GM19239 (cell line): ENCODE measurements around the gene TCF4.

Source experiments
- DNase-seq: peaks from one replicate; pipeline ENCODE4 v3.0.0; 2011; ENCODE audit warnings: low spot score; ENCODE audit not compliant: insufficient read length
- FAIRE-seq: peaks from 2 replicates; lab custom pipeline; 2011; peaks lifted over from hg19 to GRCh38; lab: Jason Lieb, UNC

TCF4 gene

GRCh38 chr18:55549474-55550104 is 38.4 kb downstream of the TCF4 start:
- FAIRE-seq (no peak), DNase-seq (no peak)

GRCh38 chr18:55547705-55548056 is 40.3 kb downstream of the TCF4 start:
- DNase-seq (no peak), FAIRE-seq (no peak)

GRCh38 chr18:55546851-55547704 is 40.9 kb downstream of the TCF4 start:
- no peak for FAIRE-seq

GRCh38 chr18:55544014-55544413 is 44.0 kb downstream of the TCF4 start:
- DNase-seq (no peak), FAIRE-seq (no peak)

More at GRCh38 chr18:55546851-55547704, 40.9 kb downstream of the TCF4 start:
- no peak for DNase-seq

DNA sequence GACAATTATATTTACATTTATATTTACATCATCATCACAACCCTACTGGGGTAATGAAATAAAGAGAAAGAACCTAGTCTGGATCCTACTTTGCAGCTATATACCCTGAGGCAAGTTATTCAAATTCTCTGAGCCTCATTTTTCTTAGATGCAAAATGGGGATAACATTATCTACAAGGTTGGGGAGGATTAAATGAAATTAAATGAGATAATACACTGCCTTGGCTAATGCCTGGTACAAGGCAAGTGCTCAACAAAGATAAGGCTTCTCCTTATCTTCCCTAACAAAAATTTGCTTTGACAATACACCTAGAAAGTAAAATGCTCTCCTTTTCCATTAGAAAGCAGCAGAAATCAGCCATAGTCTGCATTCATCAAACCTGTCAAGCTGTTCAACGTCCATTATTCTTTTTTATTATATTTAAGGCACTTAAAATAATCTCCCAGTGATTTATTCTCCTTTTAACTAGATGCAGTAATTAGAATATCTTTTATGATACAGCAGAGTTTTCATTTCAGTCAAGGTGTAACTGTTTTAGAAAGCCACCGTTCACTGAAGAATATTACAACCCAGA is 44.8 kb downstream of the TCF4 start:
- DNase-seq = no peak
- no peak for FAIRE-seq

- DNase-seq (no peak), FAIRE-seq (no peak)
These were observed 46.4 kb downstream of the TCF4 start for GRCh38 chr18:55541571-55541970.

GRCh38 chr18:55539240-55539639 is 48.8 kb downstream of the TCF4 start:
- no peak for DNase-seq

DNA sequence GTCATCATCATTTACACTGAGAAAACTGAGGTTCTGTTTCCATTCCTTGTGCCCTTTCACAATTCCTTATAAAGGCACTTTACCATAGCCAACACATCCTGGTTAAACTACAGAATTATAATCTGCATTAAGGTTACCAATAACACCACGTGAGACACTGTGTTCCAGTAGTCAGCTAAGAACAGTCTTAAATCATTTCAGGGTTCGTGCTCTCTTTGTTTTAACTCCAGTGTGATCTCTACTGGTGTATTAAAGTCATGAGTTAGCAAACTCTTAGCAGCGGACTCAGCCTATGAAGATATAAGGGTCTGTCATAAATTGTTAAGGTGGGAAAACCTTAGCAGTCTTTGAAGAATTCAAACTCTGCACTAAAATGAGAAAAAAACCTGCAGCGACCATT is 53.0 kb downstream of the TCF4 start:
- FAIRE-seq = no peak
- DNase-seq = no peak

More at GRCh38 chr18:55539240-55539639, 48.8 kb downstream of the TCF4 start:
- no peak for FAIRE-seq

DNA sequence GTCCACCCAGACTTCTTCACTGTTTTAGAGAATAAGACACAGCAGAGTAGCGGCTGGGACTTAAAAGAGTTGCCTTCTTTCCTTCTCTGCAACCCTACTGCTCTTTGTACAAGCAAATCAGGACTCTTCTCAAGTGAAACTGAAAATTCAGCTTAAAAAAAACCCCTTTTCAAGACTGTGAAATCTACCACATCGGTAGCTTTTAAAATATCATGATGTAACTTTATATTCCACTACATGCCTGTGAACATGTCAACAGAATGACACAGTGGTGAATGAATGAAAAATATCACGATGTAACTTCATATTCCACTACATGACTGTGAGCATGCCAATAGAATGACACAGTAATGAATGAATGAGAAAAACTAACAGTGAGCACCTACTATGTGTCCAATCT is 53.4 kb downstream of the TCF4 start:
- no peak for DNase-seq
- FAIRE-seq = no peak

- no peak for DNase-seq
- FAIRE-seq = no peak
These were observed 57.8 kb downstream of the TCF4 start for GRCh38 chr18:55530166-55530565.

GRCh38 chr18:55529581-55529980 is 58.4 kb downstream of the TCF4 start:
- no peak for FAIRE-seq
- DNase-seq = no peak

- FAIRE-seq (no peak), DNase-seq (no peak)
These were observed 62.1 kb downstream of the TCF4 start for GRCh38 chr18:55525845-55526244.

DNA sequence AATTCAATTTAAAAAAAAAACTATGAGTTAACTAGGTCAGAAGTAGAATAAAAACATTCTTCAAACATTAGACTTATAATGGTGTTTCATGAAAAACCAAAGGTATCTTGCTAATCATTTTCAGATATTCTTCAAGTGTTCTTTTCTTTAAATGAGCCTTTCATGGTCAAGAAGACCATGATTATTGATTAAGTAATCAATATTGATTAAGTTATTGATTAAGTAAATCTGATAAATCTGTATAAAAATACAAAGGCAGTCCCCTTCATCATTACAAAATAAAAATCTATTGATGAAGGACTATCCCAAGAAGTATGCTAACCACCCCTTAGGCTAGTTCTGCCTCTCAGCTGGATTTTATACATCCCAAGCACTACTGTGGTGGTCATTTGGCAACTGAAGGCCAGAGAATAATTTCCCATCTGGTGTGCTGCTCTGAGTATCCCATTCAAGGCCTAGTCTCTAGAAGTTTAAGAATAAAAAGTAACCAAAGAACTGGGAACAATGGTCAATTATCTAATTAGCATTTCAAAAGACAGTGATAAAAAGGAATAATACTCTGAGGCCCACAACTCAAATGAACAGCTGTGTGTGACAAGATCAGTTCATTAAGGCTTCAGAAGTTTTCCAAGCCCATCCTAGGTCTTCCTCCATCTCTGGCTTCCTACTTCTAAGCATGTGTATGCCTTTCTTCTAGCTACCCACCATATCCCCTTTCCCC is 63.5 kb downstream of the TCF4 start:
- no peak for FAIRE-seq

DNA sequence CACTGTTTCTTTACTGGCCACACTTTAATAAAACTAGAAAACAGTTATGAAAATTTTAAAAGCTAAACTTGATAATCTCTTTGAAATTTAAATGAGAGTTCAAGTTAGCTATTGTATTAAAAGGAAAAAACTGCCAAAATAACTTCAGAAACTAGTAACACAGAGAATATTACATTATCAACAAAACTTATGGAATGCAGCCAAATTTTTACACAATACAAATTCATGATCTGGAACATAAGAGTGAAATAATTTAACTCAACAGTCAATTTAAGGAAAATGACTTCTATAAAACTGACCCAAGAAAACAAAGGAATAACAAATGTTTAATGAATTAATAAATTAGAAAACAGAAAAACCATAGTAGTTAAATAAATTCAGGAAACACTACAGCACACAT is 65.0 kb downstream of the TCF4 start:
- no peak for FAIRE-seq
- no peak for DNase-seq

More for the DNA sequence above, 63.5 kb downstream of the TCF4 start:
- no peak for DNase-seq

GRCh38 chr18:55522011-55522410 is 66.0 kb downstream of the TCF4 start:
- no peak for DNase-seq
- FAIRE-seq = no peak

- no peak for DNase-seq
- no peak for FAIRE-seq
These were observed 70.9 kb downstream of the TCF4 start for GRCh38 chr18:55517055-55517454.

DNA sequence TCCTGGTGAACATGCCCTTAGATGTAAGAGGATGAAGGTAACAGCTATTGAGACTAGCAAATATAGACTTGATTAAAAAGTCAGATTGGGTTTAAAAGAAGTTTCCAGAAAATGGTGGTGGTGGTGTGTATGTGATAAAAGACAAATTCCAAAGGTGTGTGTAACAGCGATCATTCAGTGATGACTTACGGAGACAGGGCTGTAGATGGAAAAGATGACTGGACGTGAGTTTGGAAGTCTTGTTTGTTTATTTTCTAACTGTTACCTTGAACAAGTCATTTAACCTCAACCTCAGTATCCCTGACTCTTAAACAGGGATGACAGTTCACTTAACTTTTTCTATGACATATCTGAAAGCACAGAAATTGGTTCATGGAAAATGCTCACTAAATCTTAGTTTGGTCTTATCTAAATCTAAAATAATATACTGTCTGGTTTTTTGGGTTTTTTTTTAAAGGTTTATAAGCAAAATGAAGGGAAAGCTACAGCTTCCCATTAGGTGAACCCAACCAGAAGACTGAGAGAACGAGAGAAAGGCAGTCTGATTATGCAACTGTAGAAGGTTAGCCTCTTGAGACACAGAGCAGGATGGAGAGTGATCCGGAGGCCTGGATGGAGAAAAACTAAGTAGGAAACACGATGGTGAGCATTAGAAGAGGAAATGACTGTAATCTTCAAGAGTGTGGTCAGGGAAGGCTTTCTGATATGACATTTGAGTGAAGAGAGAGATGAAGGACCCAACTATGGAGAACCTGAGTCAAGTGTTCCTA is 71.9 kb downstream of the TCF4 start:
- no peak for FAIRE-seq

DNA sequence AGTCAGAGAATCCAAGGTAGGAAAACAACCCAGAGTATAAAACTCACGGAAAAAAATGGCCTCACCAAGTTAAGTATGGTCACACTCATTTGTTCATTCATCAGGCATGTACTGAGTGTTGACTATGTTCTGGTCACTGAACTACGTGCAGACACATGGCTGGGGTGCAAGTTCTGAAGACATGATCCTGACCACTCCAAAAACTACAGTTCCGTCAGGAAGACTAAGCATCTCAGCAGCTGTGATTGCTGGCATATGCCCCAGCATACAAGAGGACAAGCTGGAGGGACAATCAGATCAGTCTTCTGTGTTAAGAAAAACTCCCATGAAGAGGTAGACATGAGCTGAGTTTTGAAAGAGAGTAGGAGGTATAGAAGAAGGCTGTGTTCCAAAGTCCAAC is 72.8 kb downstream of the TCF4 start:
- DNase-seq (no peak), FAIRE-seq (no peak)

More for the DNA sequence above, 71.9 kb downstream of the TCF4 start:
- DNase-seq = no peak

GRCh38 chr18:55513161-55513560 is 74.8 kb downstream of the TCF4 start:
- FAIRE-seq = no peak
- no peak for DNase-seq

- DNase-seq = no peak
- FAIRE-seq = no peak
These were observed 76.7 kb downstream of the TCF4 start for GRCh38 chr18:55511277-55511676.
